Right lobe of liver (tissue), 6 donors: ENCODE data around the gene KCNS3. TPM values are rescaled to one million over a fixed set of nuclear protein-coding genes. Genes with fewer than 3 reads are reported as not detected.

Source experiments
- ATAC-seq, 4 donors: fragments of 200-7000 bp; cut with Tn5 transposase; one replicate each; pipeline ENCODE4 v1.9.1; 2020; ENCODE audit warnings: mild to moderate bottlenecking in 4 of 4, moderate library complexity in 4 of 4
- DNase-seq, 3 donors: peaks; one replicate each; pipeline ENCODE4 v3.0.0-alpha.2; 2020
- H3K27ac ChIP-seq, 3 donors: fragments of 200-600 bp; one replicate each; pipeline ENCODE4 v1.8.0; 2022
- H3K27me3 ChIP-seq, 2 donors: fragments of 200-600 bp; one replicate each; pipeline ENCODE4 v1.8.0; 2022
- H3K36me3 ChIP-seq, 4 donors: fragments of 200-600 bp; sonication (generic) in 1 of 4; one replicate each; pipeline versions ENCODE4 v1.5.1 to v1.8.0; 2017 to 2022; ENCODE audit warnings: control low read depth in 1 of 4
- H3K4me1 ChIP-seq, 4 donors: fragments of 200-600 bp; sonication (generic) in 1 of 4; one replicate each; pipeline versions ENCODE4 v1.5.1 to v1.8.0; 2017 to 2022; ENCODE audit warnings: control low read depth in 1 of 4
- H3K4me3 ChIP-seq, 3 donors: fragments of 200-600 bp; one replicate each; pipeline ENCODE4 v1.8.0; 2022
- H3K9me3 ChIP-seq, 4 donors: fragments of 200-600 bp; sonication (generic) in 1 of 4; one replicate each; pipeline versions ENCODE4 v1.5.1 to v1.8.0; 2017 to 2022; ENCODE audit warnings: control low read depth in 1 of 4
- CTCF ChIP-seq, 4 donors: fragments of 200-600 bp in 3 of 4; fragments of 450-650 bp in 1 of 4; IDR thresholded peaks; one replicate each; pipeline versions ENCODE4 v1.5.1 to v1.8.0; 2016 to 2022; ENCODE audit warnings: antibody characterized with exemption in 4 of 4, mild to moderate bottlenecking in 2 of 4
- POLR2A ChIP-seq: fragments of 450-650 bp; IDR thresholded peaks from one replicate; pipeline ENCODE4 v1.6.1; 2017; ENCODE audit warnings: antibody characterized with exemption, mild to moderate bottlenecking
- WGBS: methylation state at CpG from one replicate; pipeline ENCODE4 v1.1.6; 2018; ENCODE audit warnings: low coverage, low lambda C conversion rate; ENCODE audit not compliant: insufficient coverage; ENCODE audit errors: missing lambda C conversion rate; 5-methylcytosine and 5-hydroxymethylcytosine counted together
- intact Hi-C, 2 donors: fragments of 100-400 bp; cut with DNase I; formaldehyde crosslinking; loops; one replicate each; pipeline versions ENCODE4 v1.11.2 to v1.14.1; 2022
- total RNA-seq, 6 experiments: library from RNA; depleted of rRNA in 2 of 6; stranded (reverse); fragments of >200 nt in 2 of 6; fragmentation: NEBNext Ultra II Directional in 3 of 6; extraction: Animal tissue kit (Norgen Biotek cat#: 25700) in 3 of 6; gene quantifications; one replicate each; pipeline versions ENCODE4 v1.1.0 to v1.2.4, GENCODE V29; 2016 to 2023
- donor health status: DM: no; HTN: yes; CAD: no.
- donor health status: DM: no; HTN: no; CAD: no.
- donor health status: DM: no; HTN: no; CAD: no.
- donor health status: DM: no; HTN: yes; CAD: no.
- donor health status: DM: no; HTN: yes; CAD: no.

KCNS3 gene
- total RNA-seq, 6 experiments from 2014 or later, result 1.3 to 6.8 (median 2.9) TPM

- intact Hi-C loops, result no loop called here
- no peak for TF ChIP-seq CTCF (IDR thresholded peaks at IDR 0.05)
- ATAC-seq, result no peak
These were observed 33.2 kb downstream of the KCNS3 start for GRCh38 chr2:17911491-17912260.

DNA sequence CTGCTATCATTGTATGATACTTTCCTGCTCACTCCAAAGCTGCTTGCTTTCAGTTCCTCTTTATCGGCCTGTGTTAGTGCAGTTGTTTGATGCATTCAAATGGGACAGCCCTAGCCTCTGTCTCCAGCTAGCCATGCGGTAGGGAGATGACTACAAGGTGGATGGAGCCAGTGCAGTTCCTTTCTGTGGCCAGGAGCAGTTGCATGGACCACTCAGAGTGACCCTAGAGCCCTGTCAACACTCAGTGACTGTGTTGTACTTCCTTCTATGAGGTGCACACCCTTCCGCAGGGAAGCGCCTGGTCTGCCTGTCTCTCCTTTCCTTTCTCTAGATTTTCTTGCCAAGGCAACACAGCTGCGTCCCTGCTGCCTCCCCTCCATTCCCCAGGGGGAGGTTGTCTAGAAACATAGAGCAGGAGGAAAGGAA lies 33.8 kb downstream of the KCNS3 start:
- no peaks in the 10 kb centered on the region for H3K36me3 ChIP-seq
- ATAC-seq (peak in 1 of 4 donors; percentile 20), DNase-seq (no peak)
- 39% methylated on average over 5 of the region's 5 CpGs for WGBS
- H3K4me3 ChIP-seq, result no peak overlapping the region
- intact Hi-C loops, result no loop called here
- H3K27ac ChIP-seq, result no peak overlapping the region
- no peaks in the 10 kb centered on the region for H3K9me3 ChIP-seq
- peaks cover 0 to 13% (median 0%) of the 10 kb centered on the region in 4 donors for H3K4me1 ChIP-seq
- no peaks in the 10 kb centered on the region for H3K27me3 ChIP-seq
- no peak for TF ChIP-seq POLR2A
- TF ChIP-seq CTCF (IDR thresholded peaks at IDR 0.05), result no peak

More at GRCh38 chr2:17911491-17912260, 33.2 kb downstream of the KCNS3 start:
- Histone ChIP-seq H3K9me3 (no peaks in the 10 kb centered on the region), H3K4me3 (no peak overlapping the region), H3K27me3 (no peaks in the 10 kb centered on the region), H3K36me3 (no peaks in the 10 kb centered on the region), H3K27ac (no peak overlapping the region), H3K4me1 (peaks cover 0 to 12% (median 0%) of the 10 kb centered on the region in 4 donors)
- 42% methylated on average over 5 of the region's 5 CpGs for WGBS
- DNase-seq, result no peak

DNA sequence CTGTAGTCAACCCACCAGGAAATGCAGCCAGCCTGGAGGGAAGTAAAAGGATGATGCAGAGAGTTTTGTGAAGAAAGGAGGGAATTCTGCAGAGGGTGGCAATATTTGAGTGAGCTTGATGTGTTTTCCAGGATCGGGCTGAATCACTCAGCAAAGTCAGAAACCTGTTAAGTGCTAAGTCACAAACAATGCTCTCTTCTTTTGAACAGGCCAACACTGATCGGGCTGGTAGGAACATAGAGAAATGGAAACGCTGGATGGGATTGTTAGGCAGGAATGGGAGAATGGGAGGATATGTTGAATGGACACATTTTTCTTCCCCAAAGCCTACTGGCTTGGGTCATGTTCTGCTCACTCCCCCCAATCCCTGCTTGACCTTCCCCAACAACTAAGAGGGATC lies 36.6 kb downstream of the KCNS3 start:
- intact Hi-C loops, result no loop called here
- H3K36me3 ChIP-seq, result no peaks in the 10 kb centered on the region
- TF ChIP-seq POLR2A, result no peak
- no peak for TF ChIP-seq CTCF (IDR thresholded peaks at IDR 0.05)
- no peak for DNase-seq
- no peaks in the 10 kb centered on the region for H3K9me3 ChIP-seq
- no peak overlapping the region for H3K27ac ChIP-seq
- 59% methylated on average over 3 of the region's 3 CpGs for WGBS
- no peak for ATAC-seq
- H3K27me3 ChIP-seq, result no peaks in the 10 kb centered on the region
- no peak overlapping the region for H3K4me3 ChIP-seq
- H3K4me1 ChIP-seq, result peaks cover 0 to 13% (median 0%) of the 10 kb centered on the region in 4 donors

DNA sequence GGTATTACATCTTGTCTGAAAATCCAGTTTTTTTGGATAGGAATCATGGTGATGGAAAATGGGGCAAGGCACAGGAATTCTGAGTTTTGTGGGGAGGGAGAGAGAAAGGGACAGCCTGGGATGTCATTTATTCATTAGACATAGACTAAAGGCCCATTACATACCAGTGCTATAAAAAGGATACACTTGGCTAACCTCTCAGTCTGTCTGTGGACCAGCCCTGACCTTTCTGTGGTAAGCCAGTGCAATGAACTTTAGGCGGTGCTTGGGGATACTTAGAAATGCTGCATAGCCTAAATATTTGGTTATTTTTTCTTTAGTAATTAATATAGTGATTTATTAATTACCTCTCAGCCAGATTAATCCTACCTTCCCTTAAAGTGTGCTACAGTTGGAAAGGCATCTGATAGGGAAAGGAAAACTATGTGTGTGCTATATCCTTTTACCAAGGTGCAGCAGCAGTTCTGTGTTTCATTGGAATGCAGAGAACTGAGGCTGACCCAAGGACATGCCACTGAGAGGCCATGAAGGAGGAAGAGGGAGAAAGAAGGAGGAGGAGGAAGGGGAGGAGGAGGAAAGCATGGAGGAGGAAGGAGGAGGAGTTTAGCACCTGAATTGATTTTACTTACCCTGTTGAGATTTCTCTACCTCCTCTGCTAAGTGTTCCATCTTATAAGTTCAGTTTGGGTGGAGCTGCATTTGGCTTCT lies 37.5 kb downstream of the KCNS3 start:
- H3K36me3 ChIP-seq, result no peaks in the 10 kb centered on the region

More for the DNA sequence above, 37.5 kb downstream of the KCNS3 start:
- no peaks in the 10 kb centered on the region for H3K27me3 ChIP-seq
- intact Hi-C loops, result no loop called here
- 50% methylated on average over 1 of the region's 1 CpG for WGBS
- peaks cover 0 to 13% (median 0%) of the 10 kb centered on the region in 4 donors for H3K4me1 ChIP-seq
- no peak overlapping the region for H3K4me3 ChIP-seq
- DNase-seq (no peak), ATAC-seq (peak; percentile 71 to 95 (median 76))
- H3K9me3 ChIP-seq, result no peaks in the 10 kb centered on the region
- TF ChIP-seq CTCF (IDR thresholded peaks at IDR 0.05) (no peak), POLR2A (no peak)
- no peak overlapping the region for H3K27ac ChIP-seq
